ENCODE data around the gene ACAT2. TPM values are rescaled to one million over a fixed set of nuclear protein-coding genes. Genes with fewer than 3 reads are reported as not detected.
"Not testable (repeated sequence)": the region's sequence is repeated elsewhere in the genome, so short reads cannot be mapped to it uniquely, and the experiment has no call there.

Gene ACAT2
- total RNA-seq (2014; rRNA removed; shearing (Covaris generic); ENCODE audit: low replicate concordance) = 18.8 and 21.0 TPM in 2 replicates

- peak; percentile 93 for DNase-seq (ENCODE audit: low read depth)
- in situ Hi-C loops (cut with HindIII; ENCODE audit: low pct_unique_long_range_greater_than_20kb, low sequenced_read_pairs) = no loop called here
Measured at GRCh38 chr6:159761873-159762680, at the start of gene ACAT2. ACAT2 (plus strand) TSS chr6:159762045; CDS start chr6:159762088, 43 bp downstream.

DNA sequence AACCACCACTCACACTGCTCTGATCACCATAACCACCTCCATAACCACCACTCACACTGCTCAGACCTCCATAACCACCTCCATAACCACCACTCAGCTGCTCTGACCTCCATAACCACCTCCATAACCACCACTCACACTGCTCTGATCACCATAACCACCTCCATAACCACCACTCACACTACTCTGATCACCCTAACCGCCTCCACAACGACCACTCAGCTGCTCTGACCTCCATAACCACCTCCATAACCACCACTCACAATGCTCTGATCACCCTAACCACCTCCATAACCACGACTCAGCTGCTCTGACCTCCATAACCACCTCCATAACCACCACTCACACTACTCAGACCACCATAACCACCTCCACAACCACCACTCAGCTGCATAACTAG, 49.5 kb upstream of the ACAT2 start:
- in situ Hi-C loops (cut with HindIII; ENCODE audit: low pct_unique_long_range_greater_than_20kb, low sequenced_read_pairs); DNase-seq (ENCODE audit: low read depth): not testable (repeated sequence)

- in situ Hi-C loops (cut with HindIII; ENCODE audit: low pct_unique_long_range_greater_than_20kb, low sequenced_read_pairs) = no loop called here
Measured at GRCh38 chr6:159713984-159714383, 47.9 kb upstream of the ACAT2 start.

DNA sequence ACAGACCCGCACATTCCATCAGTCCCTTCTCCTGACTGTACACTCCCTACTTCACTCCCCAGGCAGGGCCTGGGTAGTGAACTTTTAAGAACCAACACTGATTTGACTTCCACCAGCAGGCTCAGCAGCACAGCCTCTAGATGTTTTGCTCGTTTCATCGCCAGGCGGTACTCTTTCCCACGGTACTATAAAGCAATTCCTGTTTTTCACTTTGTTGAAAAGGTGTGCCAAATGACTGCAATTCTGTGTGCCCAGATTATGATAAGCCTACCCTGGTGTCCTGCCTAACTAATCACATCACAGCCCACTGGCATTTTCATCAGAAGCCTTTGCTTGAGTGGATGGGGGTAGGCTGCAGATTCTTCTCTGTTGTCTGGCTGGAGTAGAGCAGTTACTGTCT, 47.4 kb upstream of the ACAT2 start:
- no peak for DNase-seq (ENCODE audit: low read depth)
- in situ Hi-C loops (cut with HindIII; ENCODE audit: low pct_unique_long_range_greater_than_20kb, low sequenced_read_pairs) = no loop called here

More at GRCh38 chr6:159713984-159714383, 47.9 kb upstream of the ACAT2 start:
- no peak for DNase-seq (ENCODE audit: low read depth)

- DNase-seq (ENCODE audit: low read depth) = no peak
- in situ Hi-C loops (cut with HindIII; ENCODE audit: low pct_unique_long_range_greater_than_20kb, low sequenced_read_pairs) = no loop called here
Measured at GRCh38 chr6:159715166-159715565, 46.7 kb upstream of the ACAT2 start.

GRCh38 chr6:159715605-159716004, 46.2 kb upstream of the ACAT2 start:
- in situ Hi-C loops (cut with HindIII; ENCODE audit: low pct_unique_long_range_greater_than_20kb, low sequenced_read_pairs) = no loop called here
- DNase-seq (ENCODE audit: low read depth) = no peak

DNA sequence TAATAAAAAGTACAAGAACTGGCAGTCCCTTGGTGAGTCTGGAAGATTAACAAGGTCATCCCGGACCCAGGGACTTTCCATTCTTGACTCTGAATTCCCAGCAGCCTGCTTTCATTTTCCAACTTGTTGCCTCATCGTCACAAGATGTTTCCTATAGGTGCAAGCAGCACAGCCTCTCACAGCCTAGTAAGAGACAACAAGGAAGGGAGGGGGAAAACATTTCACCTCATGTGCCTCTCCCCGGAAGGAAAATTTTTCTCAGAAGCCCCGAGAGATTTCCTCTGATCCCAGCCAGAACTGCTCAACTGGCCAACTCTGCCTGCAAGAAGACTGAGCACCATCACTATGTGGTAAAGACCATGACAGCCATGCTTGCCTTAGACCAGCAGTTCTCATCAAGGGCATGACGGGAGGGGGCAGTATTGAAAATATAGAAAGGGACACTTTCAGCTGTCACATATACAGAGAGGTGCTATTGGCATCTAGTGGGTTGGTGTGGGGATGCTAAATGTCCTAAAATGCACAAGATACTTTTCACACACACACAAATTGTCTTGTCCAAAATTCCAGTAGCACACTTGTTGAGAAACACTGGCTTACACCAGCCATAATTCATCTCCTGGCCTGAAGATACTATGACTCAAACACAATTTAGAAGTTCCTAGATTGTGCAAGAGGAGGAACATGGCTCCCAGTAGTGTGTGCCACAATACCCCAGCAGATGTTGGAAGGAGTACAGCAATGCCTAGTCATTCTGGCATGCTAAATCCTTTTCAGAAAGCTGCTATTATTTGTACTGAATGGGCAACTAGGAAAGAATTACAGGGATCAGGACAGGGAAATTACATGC, 45.4 kb upstream of the ACAT2 start:
- DNase-seq (ENCODE audit: low read depth) = peak; percentile 45
- in situ Hi-C loops (cut with HindIII; ENCODE audit: low pct_unique_long_range_greater_than_20kb, low sequenced_read_pairs) = no loop called here

DNA sequence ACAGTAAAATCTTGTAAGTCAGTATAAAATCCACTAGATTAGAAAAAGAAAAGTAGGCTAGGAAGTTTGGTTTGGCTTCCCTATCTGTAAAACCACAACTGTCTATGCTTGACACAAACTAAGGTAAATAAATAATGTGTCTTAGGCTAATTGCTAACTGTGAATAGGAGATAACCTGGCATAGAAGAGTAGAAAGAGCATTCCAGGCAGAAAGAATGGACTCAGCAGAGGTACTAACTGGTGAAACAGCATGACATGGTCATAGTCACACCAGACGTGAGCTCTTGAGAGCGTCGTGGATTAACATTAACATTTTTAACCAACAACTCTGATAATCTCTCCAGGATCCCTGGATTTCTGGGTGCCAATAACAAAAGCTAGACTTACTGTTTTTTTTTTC, 43.2 kb upstream of the ACAT2 start:
- DNase-seq (ENCODE audit: low read depth) = no peak
- in situ Hi-C loops (cut with HindIII; ENCODE audit: low pct_unique_long_range_greater_than_20kb, low sequenced_read_pairs) = no loop called here

GRCh38 chr6:159719287-159719686, 42.6 kb upstream of the ACAT2 start:
- in situ Hi-C loops (cut with HindIII; ENCODE audit: low pct_unique_long_range_greater_than_20kb, low sequenced_read_pairs) = no loop called here
- no peak for DNase-seq (ENCODE audit: low read depth)

- peak; percentile 58 for DNase-seq (ENCODE audit: low read depth)
- in situ Hi-C loops (cut with HindIII; ENCODE audit: low pct_unique_long_range_greater_than_20kb, low sequenced_read_pairs) = no loop called here
Measured at GRCh38 chr6:159720708-159721107, 41.1 kb upstream of the ACAT2 start.

DNA sequence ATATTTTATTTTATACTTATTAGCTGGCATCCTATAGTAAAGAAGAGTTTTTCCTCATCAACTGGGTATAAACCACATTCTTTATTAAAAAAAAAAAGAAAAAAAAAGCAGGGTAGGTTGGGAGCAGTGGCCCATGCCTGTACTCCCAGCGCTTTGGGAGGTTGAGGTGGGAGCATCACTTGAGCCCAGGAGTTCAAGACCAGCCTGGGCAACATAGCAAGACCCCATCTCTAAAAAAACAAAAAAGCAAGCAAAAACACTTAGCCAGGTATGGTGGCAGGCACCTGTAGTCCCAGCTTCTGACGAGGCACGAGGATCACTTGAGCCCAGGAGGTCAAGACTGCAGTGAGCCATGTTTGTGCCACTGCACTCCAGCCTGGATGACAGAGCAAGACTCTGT, 39.9 kb upstream of the ACAT2 start:
- DNase-seq (ENCODE audit: low read depth); in situ Hi-C loops (cut with HindIII; ENCODE audit: low pct_unique_long_range_greater_than_20kb, low sequenced_read_pairs): not testable (repeated sequence)

GRCh38 chr6:159722655-159723054, 39.2 kb upstream of the ACAT2 start:
- DNase-seq (ENCODE audit: low read depth) = no peak
- in situ Hi-C loops (cut with HindIII; ENCODE audit: low pct_unique_long_range_greater_than_20kb, low sequenced_read_pairs) = no loop called here

- in situ Hi-C loops (cut with HindIII; ENCODE audit: low pct_unique_long_range_greater_than_20kb, low sequenced_read_pairs) = no loop called here
- no peak for DNase-seq (ENCODE audit: low read depth)
Measured at GRCh38 chr6:159723259-159723658, 38.6 kb upstream of the ACAT2 start.

- in situ Hi-C loops (cut with HindIII; ENCODE audit: low pct_unique_long_range_greater_than_20kb, low sequenced_read_pairs) = no loop called here
- no peak for DNase-seq (ENCODE audit: low read depth)
Measured at GRCh38 chr6:159724778-159725177, 37.1 kb upstream of the ACAT2 start.

GRCh38 chr6:159725208-159725607, 36.6 kb upstream of the ACAT2 start:
- in situ Hi-C loops (cut with HindIII; ENCODE audit: low pct_unique_long_range_greater_than_20kb, low sequenced_read_pairs); DNase-seq (ENCODE audit: low read depth): not testable (repeated sequence)

GRCh38 chr6:159726255-159726917, 35.5 kb upstream of the ACAT2 start:
- DNase-seq (ENCODE audit: low read depth) = no peak
- in situ Hi-C loops (cut with HindIII; ENCODE audit: low pct_unique_long_range_greater_than_20kb, low sequenced_read_pairs) = no loop called here

DNA sequence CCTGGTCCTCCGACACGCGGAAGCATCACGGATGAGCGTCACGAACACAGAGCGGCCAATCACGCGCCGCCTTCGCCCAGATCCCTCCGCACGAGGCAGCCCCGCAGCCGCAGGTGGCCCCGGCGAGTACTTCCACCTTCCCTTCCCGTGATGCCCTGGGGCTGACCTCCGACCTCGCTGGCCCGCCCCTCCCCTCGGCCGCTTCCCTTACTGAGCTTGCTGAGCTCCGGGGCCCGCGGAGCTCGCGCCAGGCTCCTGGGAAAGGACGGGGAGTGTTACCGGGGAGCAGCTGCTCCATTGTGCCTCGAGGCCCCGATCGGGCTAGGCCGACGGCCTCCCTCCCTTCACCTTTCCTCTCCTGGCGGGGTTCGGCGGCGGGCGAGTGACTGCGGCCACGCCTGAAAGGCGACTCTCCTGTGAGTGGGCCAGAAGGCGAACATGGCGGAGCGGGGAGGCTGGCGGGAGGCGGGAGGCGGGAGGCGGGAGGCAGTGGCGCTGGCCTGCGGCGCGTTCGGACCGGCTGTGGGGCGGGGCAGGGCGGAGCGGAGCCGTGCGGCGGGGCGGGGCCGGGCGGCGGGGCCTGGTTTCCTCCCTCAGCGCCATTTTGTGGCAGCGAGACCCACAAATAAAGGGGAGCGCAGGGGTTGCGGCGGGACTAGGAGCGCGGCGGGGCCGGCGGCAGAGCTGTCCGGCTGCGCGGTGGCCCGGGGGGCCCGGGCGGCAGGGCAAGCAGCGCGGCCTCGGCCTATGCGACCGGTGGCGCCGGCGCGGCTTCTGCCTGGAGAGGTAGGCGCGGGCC, 34.7 kb upstream of the ACAT2 start, which contains the start of gene WTAP:
Gene WTAP (plus strand): TSS at position 589 of the 799 bp plus-strand sequence. CDS start 8,760 bp downstream, outside the sequence.
- in situ Hi-C loops (cut with HindIII; ENCODE audit: low pct_unique_long_range_greater_than_20kb, low sequenced_read_pairs) = no loop called here
- DNase-seq (ENCODE audit: low read depth) = peak; percentile 95
